GM12878 (cell line): ENCODE results near the gene CD55. TPM values are rescaled to one million over a fixed set of nuclear protein-coding genes. Genes with fewer than 3 reads are reported as not detected.

Experiments
- ATAC-seq: fragments of 200-7000 bp; cut with Tn5 transposase; 3 replicates; pipeline ENCODE4 v1.9.1; 2020; ENCODE audit warnings: mild to moderate bottlenecking, moderate library complexity
- BruUV-seq: library from RNA; stranded (reverse); fragments of 400-500 nt; replicated peaks from 2 replicates; lab custom pipeline; 2021; lab: Mats Ljungman, UMichigan
- CTCF ChIA-PET: fragments of 300-600 bp; sonication (Branson Sonifier 250); formaldehyde crosslinking; extraction: SDS; loops from one replicate; lab custom pipeline; 2021; ENCODE audit warnings: inconsistent platforms; lab: Yijun Ruan, JAX
- POLR2A ChIA-PET: fragments of 350-600 bp; formaldehyde crosslinking; extraction: SDS; loops from one replicate; lab custom pipeline; 2021; ENCODE audit warnings: inconsistent platforms; lab: Charles Lee
- RAD21 ChIA-PET: fragments of 300-600 bp; sonication (Branson Sonifier 250); formaldehyde crosslinking; loops from one replicate; lab custom pipeline; 2023; ENCODE audit warnings: antibody characterized with exemption; ENCODE audit not compliant: unreplicated experiment; lab: Charles Lee
- SMC1A ChIA-PET: fragments of 300-600 bp; sonication (Branson Sonifier 250); formaldehyde crosslinking; loops from one replicate; lab custom pipeline; 2023; ENCODE audit not compliant: unreplicated experiment, uncharacterized antibody; lab: Charles Lee
- DNase-seq: peaks from one replicate; pipeline ENCODE4 v3.0.0-alpha.2; 2011; ENCODE audit warnings: low read depth, low spot score
- FAIRE-seq: peaks from 3 replicates; lab custom pipeline; 2011; peaks lifted over from hg19 to GRCh38; lab: Jason Lieb, UNC
- H2AFZ ChIP-seq: 2 replicates; pipeline ENCODE4 v1.6.0; 2011; ENCODE audit warnings: low read depth, low read length, control low read depth; ENCODE audit not compliant: control insufficient read depth
- H3K27ac ChIP-seq: 2 replicates; pipeline ENCODE4 v1.5.1; 2011; ENCODE audit warnings: control low read depth; ENCODE audit not compliant: control insufficient read depth, insufficient read depth
- H3K27me3 ChIP-seq, 2 experiments: replicated peaks in 1 of 2; 2 replicates each; pipeline versions ENCODE4 v1.6.0 to v1.6.1; 2011; ENCODE audit warnings: low read length in 1 of 2; ENCODE audit not compliant: control insufficient read depth in 2 of 2, insufficient read depth in 2 of 2
- H3K36me3 ChIP-seq, 2 experiments: 2 replicates each; pipeline ENCODE4 v1.5.1; 2011; ENCODE audit warnings: low read length in 1 of 2; ENCODE audit not compliant: control insufficient read depth in 2 of 2, insufficient read depth in 2 of 2
- H3K4me1 ChIP-seq: 2 replicates; pipeline ENCODE4 v1.6.1; 2011; ENCODE audit warnings: mild to moderate bottlenecking, low read length, moderate library complexity, mixed read lengths; ENCODE audit not compliant: control insufficient read depth, insufficient read depth
- H3K4me2 ChIP-seq: 2 replicates; pipeline ENCODE4 v1.6.0; 2011; ENCODE audit warnings: control low read depth; ENCODE audit not compliant: control insufficient read depth, insufficient read depth
- H3K4me3 ChIP-seq: fragments of 200-600 bp; sonication (generic); 2 replicates; pipeline ENCODE4 v1.5.1; 2016
- H3K79me2 ChIP-seq: 2 replicates; pipeline ENCODE4 v1.6.0; 2011; ENCODE audit warnings: low read length; ENCODE audit not compliant: control insufficient read depth, insufficient read depth
- H3K9ac ChIP-seq: 2 replicates; pipeline ENCODE4 v1.8.0; 2011; ENCODE audit warnings: low read length, control low read depth, mixed read lengths; ENCODE audit not compliant: control insufficient read depth, insufficient read depth
- H3K9me3 ChIP-seq: replicated peaks from 3 replicates; pipeline ENCODE4 v1.5.1; 2011; ENCODE audit warnings: mild to moderate bottlenecking, low read length; ENCODE audit not compliant: control insufficient read depth, insufficient read depth
- H4K20me1 ChIP-seq: 2 replicates; pipeline ENCODE4 v1.6.0; 2011; ENCODE audit not compliant: control insufficient read depth, insufficient read depth
- DPF2 ChIP-seq: fragments of 450-650 bp; IDR thresholded peaks from 2 replicates; pipeline ENCODE4 v1.6.1; 2017; ENCODE audit warnings: mild to moderate bottlenecking
- WGBS: methylation state at CpG from one replicate; pipeline ENCODE4 v1.1.6; 2016; ENCODE audit warnings: low lambda C conversion rate; ENCODE audit not compliant: insufficient replicate concordance, insufficient coverage; ENCODE audit errors: missing lambda C conversion rate; 5-methylcytosine and 5-hydroxymethylcytosine counted together
- in situ Hi-C: fragments of 300-500 bp; cut with MboI; formaldehyde crosslinking; loops from 9 replicates; pipeline ENCODE4 v1.14.3; 2018; ENCODE audit warnings: mixed read lengths
- intact Hi-C: fragments of 100-400 bp; cut with micrococcal nuclease; formaldehyde crosslinking; loops from one replicate; pipeline ENCODE4 v1.14.2; 2022; ENCODE audit not compliant: unreplicated experiment
- polyA plus RNA-seq, 11 experiments: library from polyadenylated mRNA; depleted of rRNA in 4 of 11; unstranded in 6 of 11; stranded (reverse) in 5 of 11; fragments of >200 nt; fragmentation: Nextera tagmentation in 4 of 11; fragmentation: Illumina TruSeq in 1 of 11; extraction: Ambion mirVana in 4 of 11; extraction: Trizol in 1 of 11; gene quantifications; 1 replicate in 1 of 11; 2 replicates in 10 of 11; pipeline versions ENCODE4 v1.2.1 to v1.2.3, GENCODE V29; 2011 to 2016; ENCODE audit warnings: inconsistent platforms in 2 of 11, missing spikeins in 2 of 11, low read depth in 1 of 11
- total RNA-seq, 4 experiments: library from RNA; depleted of rRNA in 3 of 4; stranded (reverse); fragments of >200 nt in 3 of 4; fragmentation: Illumina TruSeq in 1 of 4; extraction: Trizol in 1 of 4; gene quantifications; 2 replicates each; pipeline versions ENCODE4 v1.2.1 to v1.2.3, GENCODE V29; 2013 to 2021
- TF ChIP-seq, protein P1 (sequence below), 3 experiments: IDR thresholded peaks in 2 of 3; conservative IDR thresholded peaks in 1 of 3; 2 replicates each; pipeline ENCODE4 v1.5.1; 2011; ENCODE audit warnings: low read depth in 3 of 3, low read length in 3 of 3, mild to moderate bottlenecking in 3 of 3, control low read depth in 2 of 3, moderate library complexity in 2 of 3, inconsistent platforms in 1 of 3, mixed read lengths in 1 of 3; ENCODE audit not compliant: control insufficient read depth in 2 of 3, insufficient read depth in 1 of 3; ENCODE audit errors: extremely low read depth in 1 of 3
- TF ChIP-seq, protein P2 (sequence below): IDR thresholded peaks from 2 replicates; pipeline ENCODE4 v1.6.1; 2011; ENCODE audit warnings: borderline replicate concordance, low read depth, mild to moderate bottlenecking, moderate library complexity, low read length; ENCODE audit not compliant: insufficient read depth, poor library complexity, severe bottlenecking

CD55 gene
- total and polyA plus RNA-seq, 10 of the 15 experiments (the other 5 are each of a cell fraction or from before 2014, with no cell fraction given): 5.2 to 46.5 (median 15.1) TPM

DNA sequence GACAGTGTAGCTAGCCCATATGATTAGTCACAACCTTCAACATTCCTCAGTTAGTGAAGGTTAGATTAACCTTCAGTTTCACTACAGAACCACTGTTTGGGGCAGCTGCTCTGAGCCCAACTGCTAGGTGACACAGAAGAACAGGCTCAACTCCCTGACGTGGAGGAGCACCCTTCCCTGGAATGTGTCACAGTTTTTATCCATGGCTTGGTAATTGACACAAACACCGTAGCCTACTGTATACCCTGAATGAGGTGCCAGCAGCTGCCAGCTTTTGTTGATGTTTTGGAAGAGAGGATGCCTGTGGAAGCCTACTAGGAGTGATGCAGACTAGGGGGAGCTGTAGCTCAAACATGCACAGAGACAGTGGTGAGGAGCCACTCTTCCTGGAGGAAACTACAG lies 76.0 kb downstream of the CD55 start:
- ATAC-seq (peak; percentile 31; the same call in 2 of the 3 replicates), DNase-seq (no peak), FAIRE-seq (no peak)
- Histone ChIP-seq H3K4me1 (no peaks in the 10 kb centered on the region), H3K9ac (no peak overlapping the region), H3K4me2 (no peak overlapping the region), H4K20me1 (no peaks in the 10 kb centered on the region), H3K4me3 (no peak overlapping the region), H2AFZ (no peak overlapping the region), H3K9me3 (no peaks in the 10 kb centered on the region; the same call in 2 of the 3 replicates), H3K27me3 (no peaks in the 10 kb centered on the region), H3K79me2 (no peaks in the 10 kb centered on the region), H3K36me3 (no peaks in the 10 kb centered on the region), H3K27ac (no peak overlapping the region)
- in situ Hi-C loops (no loop called here), intact Hi-C loops (no loop called here)
- SMC1A ChIA-PET: interaction anchor here (0.7 to 1.6 kb wide), 8 partner anchors 10 to 322 kb away, joined by 3 to 5 read pairs (median 3); no protein-coding TSS in a partner anchor
- 48% methylated on average over 2 of the region's 2 CpGs for WGBS
- RAD21 ChIA-PET: interaction anchor here (0.9 kb wide), 1 partner anchor 43 kb away, joined by 3 read pairs; no protein-coding TSS in a partner anchor
- no TSS peak for BruUV-seq
- POLR2A ChIA-PET: no interaction called here
- TF ChIP-seq, protein P1, sequence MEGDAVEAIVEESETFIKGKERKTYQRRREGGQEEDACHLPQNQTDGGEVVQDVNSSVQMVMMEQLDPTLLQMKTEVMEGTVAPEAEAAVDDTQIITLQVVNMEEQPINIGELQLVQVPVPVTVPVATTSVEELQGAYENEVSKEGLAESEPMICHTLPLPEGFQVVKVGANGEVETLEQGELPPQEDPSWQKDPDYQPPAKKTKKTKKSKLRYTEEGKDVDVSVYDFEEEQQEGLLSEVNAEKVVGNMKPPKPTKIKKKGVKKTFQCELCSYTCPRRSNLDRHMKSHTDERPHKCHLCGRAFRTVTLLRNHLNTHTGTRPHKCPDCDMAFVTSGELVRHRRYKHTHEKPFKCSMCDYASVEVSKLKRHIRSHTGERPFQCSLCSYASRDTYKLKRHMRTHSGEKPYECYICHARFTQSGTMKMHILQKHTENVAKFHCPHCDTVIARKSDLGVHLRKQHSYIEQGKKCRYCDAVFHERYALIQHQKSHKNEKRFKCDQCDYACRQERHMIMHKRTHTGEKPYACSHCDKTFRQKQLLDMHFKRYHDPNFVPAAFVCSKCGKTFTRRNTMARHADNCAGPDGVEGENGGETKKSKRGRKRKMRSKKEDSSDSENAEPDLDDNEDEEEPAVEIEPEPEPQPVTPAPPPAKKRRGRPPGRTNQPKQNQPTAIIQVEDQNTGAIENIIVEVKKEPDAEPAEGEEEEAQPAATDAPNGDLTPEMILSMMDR (IDR thresholded peaks at IDR 0.05 in 2 of 3, conservative IDR thresholded peaks at IDR 0.05 in 1 of 3; ENCODE audit: control insufficient read depth in 2 of 3, extremely low read depth in 1 of 3, insufficient read depth in 1 of 3, low read depth in 3 of 3, low read length in 3 of 3): peak in 1 of 3 experiments; percentile 16; a peak in 1 of 6 replicates
- no peak for TF ChIP-seq DPF2
- TF ChIP-seq, protein P2, sequence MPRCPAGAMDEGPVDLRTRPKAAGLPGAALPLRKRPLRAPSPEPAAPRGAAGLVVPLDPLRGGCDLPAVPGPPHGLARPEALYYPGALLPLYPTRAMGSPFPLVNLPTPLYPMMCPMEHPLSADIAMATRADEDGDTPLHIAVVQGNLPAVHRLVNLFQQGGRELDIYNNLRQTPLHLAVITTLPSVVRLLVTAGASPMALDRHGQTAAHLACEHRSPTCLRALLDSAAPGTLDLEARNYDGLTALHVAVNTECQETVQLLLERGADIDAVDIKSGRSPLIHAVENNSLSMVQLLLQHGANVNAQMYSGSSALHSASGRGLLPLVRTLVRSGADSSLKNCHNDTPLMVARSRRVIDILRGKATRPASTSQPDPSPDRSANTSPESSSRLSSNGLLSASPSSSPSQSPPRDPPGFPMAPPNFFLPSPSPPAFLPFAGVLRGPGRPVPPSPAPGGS: no peak
- CTCF ChIA-PET: interaction anchor here (0.7 to 1.4 kb wide), 4 partner anchors 18 to 314 kb away, joined by 3 to 4 read pairs (median 4); no protein-coding TSS in a partner anchor
